ENCODE data around the gene PDE9A.

Gene PDE9A

GRCh38 chr21:42673633-42674328 is 20.4 kb downstream of the PDE9A start:
- FAIRE-seq, result no peak

GRCh38 chr21:42674351-42674940 is 21.0 kb downstream of the PDE9A start:
- FAIRE-seq, result no peak

DNA sequence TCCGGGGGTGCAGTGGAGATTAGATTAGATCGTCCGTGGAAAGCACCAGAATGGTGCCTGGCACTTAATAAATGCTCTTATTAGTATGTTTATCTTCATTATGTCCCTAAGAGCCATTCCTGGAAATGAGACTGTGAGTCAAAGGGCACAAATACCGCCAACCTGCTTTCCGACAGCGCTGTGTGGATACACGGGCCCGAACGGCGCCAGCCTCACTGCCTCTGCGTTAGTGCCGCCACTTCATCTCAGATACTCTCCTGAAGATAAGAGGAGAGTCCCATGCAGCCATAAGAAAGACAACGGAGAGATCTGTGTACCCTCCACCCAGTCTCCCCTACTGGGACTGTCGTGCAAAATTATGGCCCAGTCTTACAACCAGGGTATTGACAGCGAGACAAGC is 22.0 kb downstream of the PDE9A start:
- FAIRE-seq, result no peak

- FAIRE-seq, result no peak
These were observed 23.4 kb downstream of the PDE9A start for GRCh38 chr21:42676808-42677207.

GRCh38 chr21:42677339-42678321 is 24.2 kb downstream of the PDE9A start:
- FAIRE-seq, result no peak

- FAIRE-seq, result no peak
These were observed 25.3 kb downstream of the PDE9A start for GRCh38 chr21:42678618-42679295.

- FAIRE-seq, result no peak
These were observed 26.1 kb downstream of the PDE9A start for GRCh38 chr21:42679319-42680057.

DNA sequence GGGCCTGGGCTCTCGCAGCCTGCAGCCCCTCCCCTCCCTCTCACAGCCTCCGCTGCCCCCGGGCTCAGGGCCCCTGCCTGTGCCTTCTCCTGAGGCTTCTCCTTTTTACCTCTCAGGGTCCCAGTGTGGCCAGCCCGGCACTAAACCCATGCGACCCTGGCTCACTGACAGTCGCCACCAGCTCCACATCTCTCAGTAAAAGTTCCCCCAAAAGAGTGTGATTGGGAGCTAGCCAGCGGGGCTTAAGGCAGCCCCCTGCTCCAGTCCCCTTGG is 26.6 kb downstream of the PDE9A start:
- FAIRE-seq, result no peak

DNA sequence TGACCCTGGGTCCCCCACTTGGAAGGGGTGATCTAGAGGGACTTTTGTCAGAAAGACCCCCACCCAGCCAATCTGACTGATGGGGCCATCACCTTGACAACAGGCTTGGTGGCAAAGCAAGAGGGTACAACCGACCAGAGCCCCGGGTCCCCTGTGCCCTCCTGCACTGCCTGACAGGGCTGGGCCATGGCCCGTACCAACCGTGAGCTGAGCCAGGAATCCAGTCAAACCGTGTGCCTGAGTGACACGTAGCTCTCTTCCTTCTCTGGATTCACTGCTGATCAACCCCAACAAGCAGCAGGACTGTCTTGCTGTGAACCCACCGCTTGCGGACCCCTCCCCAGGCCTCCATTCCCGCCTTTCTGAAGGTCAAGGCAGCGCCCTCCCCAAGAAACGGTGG is 27.0 kb downstream of the PDE9A start:
- FAIRE-seq, result no peak

DNA sequence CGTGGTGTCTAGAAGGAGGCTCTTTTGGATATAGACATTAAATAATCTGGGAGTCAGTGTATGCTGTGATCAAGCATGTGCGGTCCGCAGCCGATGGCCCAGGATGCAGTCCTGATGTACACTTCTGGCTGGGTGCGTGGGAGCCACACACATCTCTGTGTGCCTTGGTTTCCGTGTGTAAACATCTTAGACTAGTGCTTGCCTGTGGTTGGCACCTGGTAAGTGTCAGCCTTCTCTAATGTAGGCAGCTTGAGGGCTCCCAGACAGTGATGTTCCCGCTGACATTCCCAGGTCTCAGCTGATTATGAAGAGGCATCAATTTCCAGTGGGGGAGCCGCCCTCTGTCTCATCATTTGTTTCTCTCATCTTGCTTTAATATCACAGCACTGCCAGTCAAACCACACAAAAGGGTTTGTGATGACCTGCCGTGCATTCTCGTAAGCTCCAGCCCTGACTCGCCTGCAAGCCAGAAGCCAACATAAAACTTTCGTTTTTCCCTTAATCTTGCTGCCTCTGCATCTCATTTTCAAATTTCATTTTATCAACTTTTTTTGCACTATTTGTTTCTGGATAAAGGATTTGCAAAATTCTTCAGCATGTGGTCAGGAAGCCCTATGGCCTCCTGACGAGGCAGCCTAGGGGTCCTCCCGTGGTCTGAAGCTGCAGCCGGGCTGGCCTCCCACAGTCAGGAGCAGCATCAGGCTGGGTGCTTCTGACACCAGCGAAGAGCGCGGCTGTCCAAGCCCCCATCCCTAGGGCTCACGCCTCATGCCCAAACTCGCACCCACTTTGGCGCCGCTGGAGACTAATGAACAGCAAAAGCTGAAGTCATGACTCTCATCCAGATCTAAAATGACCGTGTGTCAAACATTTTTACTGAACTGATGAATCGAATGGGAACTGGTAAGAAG is 28.1 kb downstream of the PDE9A start:
- no peak for FAIRE-seq

GRCh38 chr21:42682661-42683210 is 29.3 kb downstream of the PDE9A start:
- no peak for FAIRE-seq

DNA sequence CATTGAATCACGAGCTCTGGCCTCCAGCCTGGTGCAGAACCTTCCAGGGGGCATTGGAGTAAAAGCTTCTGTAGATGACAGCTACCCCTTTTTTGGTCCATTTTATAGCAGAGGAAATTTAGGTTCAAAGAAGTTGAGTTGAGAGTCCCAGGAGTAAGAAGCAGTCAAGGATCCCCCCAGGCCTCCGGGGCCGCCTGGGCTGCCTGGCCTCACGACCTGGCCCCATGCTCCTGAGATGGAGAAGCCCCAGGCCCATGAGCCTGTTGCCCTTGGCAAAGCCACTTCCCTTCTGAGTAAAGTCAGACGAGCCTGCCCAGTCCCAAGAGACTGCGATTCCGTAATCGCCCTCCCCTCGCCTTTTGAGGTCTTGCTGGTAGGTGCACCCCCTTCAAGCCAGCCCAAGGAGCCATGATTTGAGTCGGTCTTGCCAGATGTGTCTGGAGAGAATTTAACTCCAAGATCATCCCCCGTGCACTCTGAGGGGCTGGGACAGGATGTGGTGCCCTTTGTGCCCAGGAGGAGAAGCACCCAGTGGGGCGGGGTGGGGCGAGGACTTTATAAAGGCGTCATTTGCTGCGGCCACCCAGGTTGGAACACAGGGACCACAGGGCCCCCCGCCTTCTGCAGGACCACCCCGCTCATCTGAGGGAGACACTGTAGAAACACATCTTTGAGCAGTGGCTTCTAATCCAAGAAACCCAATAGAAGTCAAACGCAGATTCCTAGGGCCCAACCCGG is 30.1 kb downstream of the PDE9A start:
- no peak for FAIRE-seq

DNA sequence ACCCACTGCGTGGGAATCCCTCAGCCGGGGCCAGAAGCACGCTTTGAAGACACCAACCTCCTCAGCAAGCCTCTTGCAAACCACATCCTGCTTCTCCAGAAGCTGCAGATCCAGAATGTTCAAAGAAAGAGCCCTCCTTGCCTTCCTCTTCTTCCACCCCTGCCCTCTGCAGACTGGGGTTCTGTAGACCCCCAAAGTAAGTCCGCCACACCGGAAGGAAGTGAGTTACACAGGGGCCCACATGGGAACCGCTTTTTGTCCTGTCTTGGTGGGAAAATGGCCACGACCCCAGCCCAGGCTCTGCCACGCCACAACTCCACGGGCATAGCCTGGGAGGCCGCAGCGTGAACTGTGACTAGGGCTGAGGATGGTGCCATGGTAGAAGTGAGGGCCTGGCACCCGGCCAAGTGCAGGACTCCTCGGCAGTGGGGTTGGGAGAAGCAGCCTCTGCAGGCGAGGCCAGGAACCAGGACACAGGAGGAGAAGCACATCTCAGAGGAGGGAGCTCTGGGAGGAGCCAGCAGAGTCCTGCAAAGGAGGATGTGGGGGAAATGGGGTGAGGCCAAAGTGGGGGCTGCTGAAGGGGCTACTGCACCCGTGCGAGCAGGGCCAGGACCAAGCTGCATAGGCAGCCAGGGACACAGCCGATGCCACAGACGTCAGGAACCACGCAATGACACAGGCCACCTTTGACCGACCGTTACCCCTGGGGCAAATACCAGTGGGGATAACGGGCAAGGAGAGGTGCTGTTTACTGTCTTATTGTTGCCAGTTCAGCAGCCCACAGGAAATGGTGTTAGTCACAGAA is 30.9 kb downstream of the PDE9A start:
- FAIRE-seq, result no peak

GRCh38 chr21:42685036-42685435 is 31.6 kb downstream of the PDE9A start:
- no peak for FAIRE-seq

- FAIRE-seq, result no peak
These were observed 32.6 kb downstream of the PDE9A start for GRCh38 chr21:42685954-42686500.

- no peak for FAIRE-seq
These were observed 34.4 kb downstream of the PDE9A start for GRCh38 chr21:42687796-42688195.

DNA sequence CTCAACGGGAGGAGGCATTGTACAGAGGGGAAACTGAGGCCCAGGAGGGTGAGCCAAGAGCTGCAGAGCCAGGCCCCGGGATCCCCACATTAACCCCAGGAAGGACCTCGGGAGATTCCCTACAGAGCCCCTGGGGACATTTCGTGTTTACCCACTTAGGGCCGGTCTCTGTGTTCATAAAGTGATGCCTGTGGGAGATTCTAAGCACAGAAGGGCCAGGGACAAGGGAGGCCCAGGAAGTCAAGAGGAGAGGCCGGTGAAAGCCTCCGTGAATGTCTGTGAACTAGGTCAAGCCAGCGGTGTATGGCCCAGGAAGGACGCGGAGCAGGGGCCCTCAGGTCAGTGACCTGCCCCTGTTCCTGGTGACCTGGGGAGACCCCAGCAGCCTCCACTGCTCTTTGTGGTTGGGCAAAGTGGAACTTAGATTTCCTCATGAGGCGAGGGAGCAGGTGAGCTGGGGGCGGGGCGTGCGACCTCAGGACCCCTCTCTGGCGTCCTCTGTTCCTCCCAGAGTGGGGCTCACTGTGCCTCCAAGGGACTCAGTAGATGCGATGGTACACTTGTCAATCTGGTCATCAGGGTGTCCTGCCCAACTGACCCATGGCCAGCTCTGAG is 34.9 kb downstream of the PDE9A start:
- FAIRE-seq, result no peak

GRCh38 chr21:42688841-42689371 is 35.5 kb downstream of the PDE9A start:
- no peak for FAIRE-seq

DNA sequence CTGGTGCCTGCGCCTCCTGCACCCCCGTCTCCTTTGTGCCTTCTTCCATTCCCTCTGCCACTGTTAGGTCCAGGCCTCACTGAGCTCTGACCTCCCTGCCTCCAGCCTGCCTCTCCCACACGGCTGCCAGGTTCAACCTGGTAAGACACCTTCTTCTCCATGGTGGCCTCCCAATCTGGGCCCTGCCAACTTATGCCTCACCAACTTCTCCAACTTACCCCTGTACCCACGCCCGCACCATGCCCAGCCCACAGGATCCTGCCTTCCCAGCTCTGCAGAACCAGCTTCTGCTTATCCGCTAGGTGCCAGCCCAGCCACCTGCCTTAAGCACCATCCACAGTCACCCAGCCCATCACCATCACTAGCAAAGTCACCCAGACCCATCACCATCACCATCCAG is 37.2 kb downstream of the PDE9A start:
- no peak for FAIRE-seq

Data from islet of Langerhans (tissue), 1 donor.